ENCODE results near the gene FOS.
A peak's percentile ranks its signal among the peaks of the same experiment; 100 is the strongest.

The FOS gene

DNA sequence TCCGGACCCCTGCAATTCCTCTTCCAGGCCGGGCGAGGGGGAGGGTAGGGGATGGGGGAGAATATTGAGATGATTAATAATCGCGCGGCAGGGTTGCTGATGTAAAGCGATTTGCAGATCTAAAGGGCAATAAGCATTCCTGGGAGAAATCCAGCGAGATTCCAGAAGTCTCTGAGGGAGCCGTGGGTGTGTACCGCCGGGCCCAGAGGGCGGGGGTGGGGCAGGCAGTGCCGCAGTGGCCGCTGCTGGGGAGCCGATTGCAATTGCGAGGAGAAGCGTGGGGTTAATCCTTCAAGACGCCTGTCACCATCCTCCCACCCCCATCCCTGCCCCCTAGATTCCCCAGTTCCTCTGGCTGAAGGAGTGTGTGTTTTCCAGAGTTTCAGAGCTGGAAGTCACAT lies 16.4 kb downstream of the FOS start (continued):
- no peak for TF ChIP-seq OSR1 (CRISPR knock-in tag; IDR thresholded peaks at IDR 0.05)
- TF ChIP-seq ZFP3 (CRISPR knock-in tag; IDR thresholded peaks at IDR 0.05): no peak

DNA sequence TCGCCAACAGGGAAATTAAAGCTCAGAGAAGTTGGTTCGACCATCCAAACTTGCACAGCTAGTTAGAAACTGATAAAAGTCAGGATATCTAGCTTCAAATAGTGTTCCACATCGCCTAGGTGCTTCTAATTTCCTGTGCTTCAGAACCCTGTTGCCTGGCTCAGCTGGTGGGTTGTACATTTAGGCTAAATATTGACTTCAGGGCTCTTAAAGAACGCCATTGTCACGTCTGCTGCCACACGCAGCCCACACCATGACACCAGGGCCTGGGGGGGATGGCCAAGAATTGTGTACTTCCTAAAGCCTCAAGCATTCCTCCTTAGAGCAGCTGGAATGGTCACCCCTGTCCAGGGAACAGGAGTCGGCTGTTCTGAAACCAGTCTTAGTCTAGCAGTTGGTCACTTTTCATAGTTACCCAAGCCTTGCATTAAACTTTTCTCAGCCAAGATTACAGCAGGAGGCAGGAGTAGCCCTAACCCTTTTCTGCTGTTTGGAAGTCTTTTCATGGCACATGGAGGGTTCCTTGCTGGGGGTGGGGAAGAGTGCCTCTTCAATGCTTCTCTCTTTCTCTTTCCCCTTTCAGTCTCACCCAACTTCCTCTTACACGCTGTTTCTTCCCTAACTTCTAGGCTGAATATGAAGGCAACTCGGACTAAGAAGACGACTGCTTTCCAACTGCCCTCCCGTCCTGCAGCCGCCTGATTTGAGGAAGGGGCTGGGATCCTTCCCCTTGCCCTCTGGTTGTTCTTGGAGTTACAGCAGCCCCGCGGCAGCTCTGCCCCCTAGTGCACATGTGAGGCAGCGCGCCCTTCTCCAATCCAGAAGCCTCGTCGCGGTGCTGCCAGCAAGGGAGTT lies 17.1 kb downstream of the FOS start:
- ATAC-seq: peak; percentile 59
- TF ChIP-seq BACH2 (CRISPR knock-in tag; IDR thresholded peaks at IDR 0.05; ENCODE audit: borderline replicate concordance) (no peak), CSDC2 (CRISPR knock-in tag; IDR thresholded peaks at IDR 0.05) (0 out of 2 replicates have a peak, but pooled peaks have one; percentile 34)

DNA sequence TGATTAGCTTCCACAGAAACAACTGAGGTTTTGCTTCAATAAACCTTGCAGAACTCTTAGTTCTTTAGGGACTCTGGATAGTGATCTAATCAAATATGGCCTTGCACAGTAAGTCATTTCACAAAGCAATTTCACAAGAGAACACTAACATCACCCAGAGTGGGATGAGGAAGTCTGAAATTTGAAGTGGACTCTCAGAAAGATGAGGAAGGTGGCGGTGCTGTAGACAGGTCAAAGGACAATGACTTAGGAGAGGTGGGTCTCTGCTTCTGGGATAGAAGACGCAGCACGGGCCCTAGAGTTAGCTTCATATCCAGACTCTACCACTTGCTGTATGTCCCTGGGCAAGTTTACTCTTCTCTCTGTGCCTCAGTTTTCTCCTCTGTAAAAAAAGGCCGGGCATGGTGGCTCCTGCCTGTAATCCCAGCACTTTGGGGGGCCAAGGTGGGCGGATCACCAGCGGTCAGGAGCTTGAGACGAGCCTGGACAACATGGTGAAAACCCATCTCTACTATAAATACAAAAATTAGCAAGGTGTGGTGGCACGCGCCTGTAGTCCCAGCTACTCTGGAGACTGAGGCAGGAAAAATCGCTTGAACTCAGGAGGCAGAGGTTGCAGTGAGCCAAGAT lies 18.9 kb downstream of the FOS start:
- TF ChIP-seq, protein P1, sequence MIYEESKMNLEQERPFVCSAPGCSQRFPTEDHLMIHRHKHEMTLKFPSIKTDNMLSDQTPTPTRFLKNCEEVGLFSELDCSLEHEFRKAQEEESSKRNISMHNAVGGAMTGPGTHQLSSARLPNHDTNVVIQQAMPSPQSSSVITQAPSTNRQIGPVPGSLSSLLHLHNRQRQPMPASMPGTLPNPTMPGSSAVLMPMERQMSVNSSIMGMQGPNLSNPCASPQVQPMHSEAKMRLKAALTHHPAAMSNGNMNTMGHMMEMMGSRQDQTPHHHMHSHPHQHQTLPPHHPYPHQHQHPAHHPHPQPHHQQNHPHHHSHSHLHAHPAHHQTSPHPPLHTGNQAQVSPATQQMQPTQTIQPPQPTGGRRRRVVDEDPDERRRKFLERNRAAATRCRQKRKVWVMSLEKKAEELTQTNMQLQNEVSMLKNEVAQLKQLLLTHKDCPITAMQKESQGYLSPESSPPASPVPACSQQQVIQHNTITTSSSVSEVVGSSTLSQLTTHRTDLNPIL (CRISPR knock-in tag; IDR thresholded peaks at IDR 0.05; ENCODE audit: low read depth): no peak
- TF ChIP-seq ZC3H10 (CRISPR knock-in tag; IDR thresholded peaks at IDR 0.05): no peak
- no peak for TF ChIP-seq ZNF8 (CRISPR knock-in tag; IDR thresholded peaks at IDR 0.05)
- TF ChIP-seq, protein P2, sequence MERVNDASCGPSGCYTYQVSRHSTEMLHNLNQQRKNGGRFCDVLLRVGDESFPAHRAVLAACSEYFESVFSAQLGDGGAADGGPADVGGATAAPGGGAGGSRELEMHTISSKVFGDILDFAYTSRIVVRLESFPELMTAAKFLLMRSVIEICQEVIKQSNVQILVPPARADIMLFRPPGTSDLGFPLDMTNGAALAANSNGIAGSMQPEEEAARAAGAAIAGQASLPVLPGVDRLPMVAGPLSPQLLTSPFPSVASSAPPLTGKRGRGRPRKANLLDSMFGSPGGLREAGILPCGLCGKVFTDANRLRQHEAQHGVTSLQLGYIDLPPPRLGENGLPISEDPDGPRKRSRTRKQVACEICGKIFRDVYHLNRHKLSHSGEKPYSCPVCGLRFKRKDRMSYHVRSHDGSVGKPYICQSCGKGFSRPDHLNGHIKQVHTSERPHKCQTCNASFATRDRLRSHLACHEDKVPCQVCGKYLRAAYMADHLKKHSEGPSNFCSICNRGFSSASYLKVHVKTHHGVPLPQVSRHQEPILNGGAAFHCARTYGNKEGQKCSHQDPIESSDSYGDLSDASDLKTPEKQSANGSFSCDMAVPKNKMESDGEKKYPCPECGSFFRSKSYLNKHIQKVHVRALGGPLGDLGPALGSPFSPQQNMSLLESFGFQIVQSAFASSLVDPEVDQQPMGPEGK (CRISPR knock-in tag; IDR thresholded peaks at IDR 0.05; ENCODE audit: borderline replicate concordance): no peak
- no peak for TF ChIP-seq ZFP30 (CRISPR knock-in tag; IDR thresholded peaks at IDR 0.05)
- no peak for TF ChIP-seq PPARA (CRISPR knock-in tag; IDR thresholded peaks at IDR 0.05; ENCODE audit: borderline replicate concordance)
- TF ChIP-seq, protein P3, sequence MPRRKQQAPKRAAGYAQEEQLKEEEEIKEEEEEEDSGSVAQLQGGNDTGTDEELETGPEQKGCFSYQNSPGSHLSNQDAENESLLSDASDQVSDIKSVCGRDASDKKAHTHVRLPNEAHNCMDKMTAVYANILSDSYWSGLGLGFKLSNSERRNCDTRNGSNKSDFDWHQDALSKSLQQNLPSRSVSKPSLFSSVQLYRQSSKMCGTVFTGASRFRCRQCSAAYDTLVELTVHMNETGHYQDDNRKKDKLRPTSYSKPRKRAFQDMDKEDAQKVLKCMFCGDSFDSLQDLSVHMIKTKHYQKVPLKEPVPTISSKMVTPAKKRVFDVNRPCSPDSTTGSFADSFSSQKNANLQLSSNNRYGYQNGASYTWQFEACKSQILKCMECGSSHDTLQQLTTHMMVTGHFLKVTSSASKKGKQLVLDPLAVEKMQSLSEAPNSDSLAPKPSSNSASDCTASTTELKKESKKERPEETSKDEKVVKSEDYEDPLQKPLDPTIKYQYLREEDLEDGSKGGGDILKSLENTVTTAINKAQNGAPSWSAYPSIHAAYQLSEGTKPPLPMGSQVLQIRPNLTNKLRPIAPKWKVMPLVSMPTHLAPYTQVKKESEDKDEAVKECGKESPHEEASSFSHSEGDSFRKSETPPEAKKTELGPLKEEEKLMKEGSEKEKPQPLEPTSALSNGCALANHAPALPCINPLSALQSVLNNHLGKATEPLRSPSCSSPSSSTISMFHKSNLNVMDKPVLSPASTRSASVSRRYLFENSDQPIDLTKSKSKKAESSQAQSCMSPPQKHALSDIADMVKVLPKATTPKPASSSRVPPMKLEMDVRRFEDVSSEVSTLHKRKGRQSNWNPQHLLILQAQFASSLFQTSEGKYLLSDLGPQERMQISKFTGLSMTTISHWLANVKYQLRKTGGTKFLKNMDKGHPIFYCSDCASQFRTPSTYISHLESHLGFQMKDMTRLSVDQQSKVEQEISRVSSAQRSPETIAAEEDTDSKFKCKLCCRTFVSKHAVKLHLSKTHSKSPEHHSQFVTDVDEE (CRISPR knock-in tag; IDR thresholded peaks at IDR 0.05): no peak
- no peak for TF ChIP-seq ZNF70 (CRISPR knock-in tag; IDR thresholded peaks at IDR 0.05)
- no peak for TF ChIP-seq GLIS3 (CRISPR knock-in tag; IDR thresholded peaks at IDR 0.05)
- no peak for TF ChIP-seq CSDC2 (CRISPR knock-in tag; IDR thresholded peaks at IDR 0.05)
- TF ChIP-seq ARNTL (CRISPR knock-in tag; IDR thresholded peaks at IDR 0.05; ENCODE audit: borderline replicate concordance, low read depth): no peak
- no peak for TF ChIP-seq SNAI2 (CRISPR knock-in tag; IDR thresholded peaks at IDR 0.05)
- TF ChIP-seq ZNF565 (CRISPR knock-in tag; conservative IDR thresholded peaks at IDR 0.05; ENCODE audit: low read depth): no peak
- TF ChIP-seq BACH2 (CRISPR knock-in tag; IDR thresholded peaks at IDR 0.05; ENCODE audit: borderline replicate concordance): no peak
- no peak for TF ChIP-seq TOX (CRISPR knock-in tag; IDR thresholded peaks at IDR 0.05; ENCODE audit: borderline replicate concordance)
- no peak for TF ChIP-seq ESRRG (CRISPR knock-in tag; IDR thresholded peaks at IDR 0.05)
- no peak for TF ChIP-seq TCF4 (CRISPR knock-in tag; IDR thresholded peaks at IDR 0.05; ENCODE audit: borderline replicate concordance)
- ATAC-seq: no peak

DNA sequence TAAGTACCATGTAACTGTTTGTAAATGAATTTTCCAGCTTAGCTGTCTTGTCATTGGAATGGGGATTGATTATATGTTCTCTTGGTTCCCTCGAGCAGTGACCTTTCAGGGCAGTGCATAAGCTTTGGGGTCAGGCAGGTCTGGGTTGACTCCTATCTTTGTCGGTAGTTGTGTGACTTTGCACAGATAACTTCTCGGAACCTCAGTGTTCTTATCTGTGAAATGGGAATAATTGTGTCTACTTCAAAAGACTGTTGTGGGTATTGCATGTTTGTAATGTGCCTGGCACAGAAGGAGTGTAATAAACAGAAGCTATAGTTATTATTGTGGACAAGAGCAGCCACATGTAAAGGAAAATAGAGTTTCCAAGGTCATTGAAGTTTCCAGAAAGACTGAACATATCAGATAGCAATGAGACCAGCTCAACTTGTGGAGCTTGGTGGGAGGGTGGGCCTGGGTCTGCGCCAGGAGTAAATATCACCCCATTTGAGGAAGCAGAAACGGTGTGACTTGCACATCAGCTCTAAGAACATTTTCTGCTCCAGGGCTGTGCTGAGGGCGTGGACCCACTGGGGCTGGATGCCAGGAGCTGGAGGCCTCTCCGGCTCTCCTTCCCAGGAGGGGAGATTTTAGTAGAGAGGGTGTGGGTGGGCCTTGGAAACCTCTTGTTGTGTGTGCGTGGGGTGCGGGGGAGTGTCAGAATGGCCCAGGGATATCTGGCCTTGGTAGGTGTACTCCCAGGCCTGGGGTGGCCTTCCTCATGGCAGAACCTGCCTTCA lies 19.7 kb downstream of the FOS start:
- no peak for ATAC-seq
- TF ChIP-seq ZFP30 (CRISPR knock-in tag; IDR thresholded peaks at IDR 0.05): no peak
- no peak for TF ChIP-seq GLIS3 (CRISPR knock-in tag; IDR thresholded peaks at IDR 0.05)
- TF ChIP-seq, protein P3 (CRISPR knock-in tag; IDR thresholded peaks at IDR 0.05): no peak
- TF ChIP-seq BACH2 (CRISPR knock-in tag; IDR thresholded peaks at IDR 0.05; ENCODE audit: borderline replicate concordance): no peak
- TF ChIP-seq, protein P4, sequence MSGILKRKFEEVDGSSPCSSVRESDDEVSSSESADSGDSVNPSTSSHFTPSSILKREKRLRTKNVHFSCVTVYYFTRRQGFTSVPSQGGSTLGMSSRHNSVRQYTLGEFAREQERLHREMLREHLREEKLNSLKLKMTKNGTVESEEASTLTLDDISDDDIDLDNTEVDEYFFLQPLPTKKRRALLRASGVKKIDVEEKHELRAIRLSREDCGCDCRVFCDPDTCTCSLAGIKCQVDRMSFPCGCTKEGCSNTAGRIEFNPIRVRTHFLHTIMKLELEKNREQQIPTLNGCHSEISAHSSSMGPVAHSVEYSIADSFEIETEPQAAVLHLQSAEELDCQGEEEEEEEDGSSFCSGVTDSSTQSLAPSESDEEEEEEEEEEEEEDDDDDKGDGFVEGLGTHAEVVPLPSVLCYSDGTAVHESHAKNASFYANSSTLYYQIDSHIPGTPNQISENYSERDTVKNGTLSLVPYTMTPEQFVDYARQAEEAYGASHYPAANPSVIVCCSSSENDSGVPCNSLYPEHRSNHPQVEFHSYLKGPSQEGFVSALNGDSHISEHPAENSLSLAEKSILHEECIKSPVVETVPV (CRISPR knock-in tag; IDR thresholded peaks at IDR 0.05): no peak
- no peak for TF ChIP-seq ISL1 (CRISPR knock-in tag; IDR thresholded peaks at IDR 0.05)

Measured in SK-N-SH treated with all-trans-retinoic acid at 6 μM for 48 hours (cell line).